A204.1 (cell line): ENCODE data around the gene SRCIN1.

Experiments
- FAIRE-seq: peaks from 2 replicates; lab custom pipeline; 2012; peaks lifted over from hg19 to GRCh38; lab: Jason Lieb, UNC

SRCIN1 gene

GRCh38 chr17:38579934-38580333 lies 25.8 kb downstream of the SRCIN1 start:
- FAIRE-seq, result no peak

- no peak for FAIRE-seq
Measured at GRCh38 chr17:38579083-38579480, 26.7 kb downstream of the SRCIN1 start.

- no peak for FAIRE-seq
Measured at GRCh38 chr17:38578229-38579082, 27.3 kb downstream of the SRCIN1 start.

DNA sequence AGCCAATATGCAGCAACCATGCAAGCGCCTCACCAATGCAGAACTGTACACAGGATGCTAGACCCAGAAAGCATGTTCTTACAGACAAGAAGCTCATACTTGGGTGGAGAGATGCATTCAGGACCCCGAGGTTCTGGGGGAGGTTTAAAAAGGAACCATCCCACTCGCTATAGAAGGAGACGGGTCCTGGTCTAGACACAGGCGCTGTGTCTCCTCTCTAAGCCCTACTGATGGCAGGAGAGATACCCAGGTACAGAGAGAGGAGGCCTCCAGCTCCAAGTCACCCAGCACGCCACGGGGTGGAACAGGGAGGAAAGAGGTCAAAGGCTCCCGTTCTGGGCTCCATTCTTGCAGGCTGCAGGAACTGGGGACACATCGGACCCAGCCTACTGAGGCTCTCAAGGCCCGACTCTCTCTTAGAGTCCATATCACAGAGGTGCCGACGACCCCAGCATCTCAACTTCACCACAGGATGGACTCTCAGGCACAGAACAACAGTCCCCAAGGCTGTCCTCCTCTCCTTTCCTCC lies 28.0 kb downstream of the SRCIN1 start:
- FAIRE-seq, result no peak

- FAIRE-seq, result no peak
Measured at GRCh38 chr17:38577244-38577643, 28.5 kb downstream of the SRCIN1 start.

- FAIRE-seq, result no peak
Measured at GRCh38 chr17:38575781-38576180, 30.0 kb downstream of the SRCIN1 start.

DNA sequence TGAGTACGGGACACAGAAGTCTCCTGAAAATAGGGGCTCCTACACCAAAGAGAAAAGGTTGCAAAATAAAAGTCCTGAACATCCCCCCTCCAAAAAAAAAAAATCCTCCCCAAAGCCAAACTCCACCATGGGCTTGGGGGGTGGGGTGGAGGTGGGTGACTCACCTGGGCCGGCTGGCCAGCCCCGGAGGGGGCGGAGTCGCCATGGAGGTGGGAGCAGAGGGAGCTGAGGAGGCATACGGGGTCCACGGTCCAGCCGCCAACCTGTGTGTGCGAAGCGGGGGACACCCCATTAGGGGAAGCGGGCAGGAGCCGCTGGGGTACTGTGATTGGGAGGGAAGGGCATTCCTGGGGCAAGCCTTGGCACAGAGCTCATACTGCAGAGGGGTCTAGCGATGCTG lies 31.0 kb downstream of the SRCIN1 start:
- FAIRE-seq, result no peak

GRCh38 chr17:38572669-38573365 lies 32.9 kb downstream of the SRCIN1 start:
- no peak for FAIRE-seq

DNA sequence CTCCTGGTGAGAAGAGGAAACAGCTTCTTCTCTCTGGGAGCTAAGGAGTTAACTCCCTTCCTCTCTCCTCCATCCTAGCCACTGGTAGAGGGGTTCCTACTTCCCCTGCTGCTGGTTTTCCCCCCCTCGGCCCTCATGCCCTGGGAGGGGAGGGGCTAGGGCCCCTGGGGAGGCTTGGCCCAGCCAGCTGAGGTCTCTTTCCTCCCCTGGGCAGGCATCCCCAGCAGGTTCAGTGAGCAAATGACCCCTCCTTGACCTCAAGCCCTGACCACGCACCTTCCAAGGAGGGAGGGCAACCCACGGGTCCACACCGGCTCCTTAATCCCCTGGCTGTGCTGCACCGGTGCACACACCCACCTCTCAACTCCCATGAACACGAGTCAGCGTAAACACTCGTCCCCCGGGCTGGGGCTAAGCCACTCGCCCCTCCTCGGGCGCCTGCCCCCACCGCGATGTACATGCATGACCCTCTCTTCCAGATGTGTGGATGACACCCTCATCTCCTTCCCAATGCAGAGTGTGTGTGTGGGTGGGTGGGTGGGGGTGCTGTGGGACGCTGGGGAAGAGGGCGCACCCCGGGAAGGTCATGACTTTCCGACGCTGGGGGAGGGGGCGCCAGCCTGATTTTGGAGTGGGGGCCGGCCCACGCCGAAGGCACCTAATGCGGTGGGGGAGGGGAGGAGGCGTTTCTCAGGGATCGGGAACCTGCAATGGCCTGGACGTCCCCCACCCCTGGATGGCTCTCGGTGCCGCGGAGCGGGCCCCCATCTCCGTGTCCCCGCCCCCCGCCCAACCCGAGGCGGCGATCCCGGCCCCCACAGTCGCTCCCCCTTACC lies 33.7 kb downstream of the SRCIN1 start:
- FAIRE-seq, result no peak

DNA sequence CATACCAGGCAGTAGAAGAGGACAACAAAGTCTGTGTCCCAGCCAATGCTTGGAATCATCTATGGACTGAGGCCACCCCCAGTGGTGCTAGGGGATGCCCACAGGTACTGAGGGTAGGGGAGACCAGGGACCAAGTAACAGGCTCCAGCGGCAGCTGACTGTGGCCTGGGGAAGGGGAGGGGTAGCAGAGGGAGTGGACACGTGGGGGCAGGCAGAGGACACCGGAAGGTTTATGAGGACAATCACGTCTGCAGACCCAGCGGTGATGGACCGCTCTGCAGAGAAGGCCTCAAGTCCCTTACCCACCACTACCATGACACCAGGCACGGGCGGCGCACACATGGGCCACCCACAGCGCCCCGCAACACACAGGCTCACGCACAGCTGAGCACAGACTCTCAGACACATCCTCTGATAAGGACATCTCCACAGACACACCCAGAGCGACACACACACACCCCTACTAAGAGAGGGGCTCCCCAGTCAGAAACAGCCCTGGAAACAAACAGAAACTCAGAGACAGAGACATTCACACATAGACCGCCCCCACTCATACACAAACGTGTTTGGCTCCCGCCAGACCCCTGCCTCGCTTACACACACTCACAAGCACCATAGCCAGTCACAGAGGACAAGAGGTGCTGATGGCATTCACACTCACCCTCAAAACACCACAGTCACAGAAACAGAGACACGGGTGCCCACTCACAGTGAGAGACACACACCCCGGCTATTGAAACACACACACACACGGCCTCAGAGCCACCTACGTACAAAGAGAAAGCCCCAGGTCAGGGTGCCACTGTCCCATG lies 35.8 kb downstream of the SRCIN1 start:
- no peak for FAIRE-seq

- FAIRE-seq, result no peak
Measured at GRCh38 chr17:38568845-38569510, 36.8 kb downstream of the SRCIN1 start.

DNA sequence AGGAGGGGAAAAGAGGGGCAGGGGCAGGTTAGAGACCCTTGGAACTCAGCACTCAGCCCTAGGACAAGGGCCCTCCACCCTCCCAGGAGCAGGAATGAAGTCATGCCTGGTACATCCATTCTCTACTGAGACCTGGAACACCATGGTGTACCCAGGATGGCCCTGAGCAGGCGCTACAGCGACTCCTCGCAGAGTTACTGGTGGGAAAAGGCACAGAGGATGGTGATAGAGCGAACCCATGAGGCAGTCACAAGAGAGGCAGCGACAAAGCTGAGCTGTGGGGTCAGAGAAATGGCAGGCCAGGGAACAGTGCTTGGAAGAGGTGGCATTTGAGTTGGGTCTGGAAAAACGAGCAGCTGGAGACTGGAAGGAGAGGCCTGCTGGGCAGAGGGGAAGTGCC lies 37.5 kb downstream of the SRCIN1 start:
- FAIRE-seq, result no peak

DNA sequence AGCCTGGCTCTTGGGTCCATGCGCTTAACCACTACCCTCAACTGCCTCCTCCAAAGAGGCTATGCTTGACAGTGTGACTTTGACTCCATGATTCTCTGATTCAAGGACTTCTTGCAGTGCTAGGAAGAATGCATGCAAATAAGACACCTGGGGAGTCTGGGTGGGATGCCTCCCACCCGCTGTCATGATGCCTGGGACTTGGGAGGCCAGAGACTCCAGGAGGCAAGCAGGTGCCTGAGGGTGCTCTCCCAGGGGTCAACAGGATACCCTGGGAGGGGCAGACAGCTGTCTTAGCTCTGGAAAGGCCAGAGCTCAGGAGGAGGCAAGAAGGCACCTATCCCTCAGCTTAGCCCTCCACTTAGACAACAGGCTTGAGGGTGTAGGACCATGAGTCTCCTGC lies 38.4 kb downstream of the SRCIN1 start:
- FAIRE-seq, result no peak

- FAIRE-seq, result no peak
Measured at GRCh38 chr17:38566666-38567031, 39.1 kb downstream of the SRCIN1 start.

DNA sequence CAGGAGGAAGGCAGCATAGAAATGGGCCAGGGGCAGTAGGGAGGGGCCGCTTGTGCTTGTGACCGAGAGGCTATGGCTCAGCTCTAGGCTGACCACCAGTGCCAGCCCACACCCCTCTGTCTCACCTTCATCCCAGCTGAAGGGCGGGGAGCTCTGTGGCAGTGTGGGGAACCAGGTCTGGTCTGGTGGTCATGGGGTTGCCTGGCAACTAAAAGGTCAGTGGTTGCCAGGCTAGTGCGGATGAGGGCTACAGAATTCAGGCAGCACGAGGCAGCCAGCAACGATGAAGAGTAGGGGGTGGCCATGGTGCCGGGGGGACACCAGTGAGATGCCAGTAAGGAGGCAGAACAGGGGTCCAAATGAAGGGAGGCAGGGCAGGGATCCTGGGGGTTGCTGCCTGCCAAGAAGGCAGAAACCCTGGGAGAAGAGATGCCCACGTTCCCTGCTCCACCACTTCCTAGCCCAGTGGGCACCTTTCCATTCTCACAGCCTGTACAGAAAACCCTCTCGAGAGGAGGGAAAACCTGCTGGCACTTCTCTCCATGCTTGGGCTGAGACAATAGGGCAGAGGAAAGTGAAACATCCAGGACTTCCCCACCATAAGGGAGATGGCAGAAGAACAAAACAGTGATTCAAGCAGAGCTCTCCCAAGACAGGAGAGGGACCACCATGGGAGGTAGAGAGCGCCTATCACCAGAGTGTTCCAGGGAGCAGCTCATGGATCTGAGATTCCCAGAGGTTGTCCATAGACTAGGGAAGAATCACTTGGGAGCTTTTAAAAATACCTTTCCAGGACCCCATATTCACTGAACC lies 39.7 kb downstream of the SRCIN1 start:
- FAIRE-seq, result no peak

GRCh38 chr17:38564869-38565268 lies 40.9 kb downstream of the SRCIN1 start:
- FAIRE-seq, result no peak

DNA sequence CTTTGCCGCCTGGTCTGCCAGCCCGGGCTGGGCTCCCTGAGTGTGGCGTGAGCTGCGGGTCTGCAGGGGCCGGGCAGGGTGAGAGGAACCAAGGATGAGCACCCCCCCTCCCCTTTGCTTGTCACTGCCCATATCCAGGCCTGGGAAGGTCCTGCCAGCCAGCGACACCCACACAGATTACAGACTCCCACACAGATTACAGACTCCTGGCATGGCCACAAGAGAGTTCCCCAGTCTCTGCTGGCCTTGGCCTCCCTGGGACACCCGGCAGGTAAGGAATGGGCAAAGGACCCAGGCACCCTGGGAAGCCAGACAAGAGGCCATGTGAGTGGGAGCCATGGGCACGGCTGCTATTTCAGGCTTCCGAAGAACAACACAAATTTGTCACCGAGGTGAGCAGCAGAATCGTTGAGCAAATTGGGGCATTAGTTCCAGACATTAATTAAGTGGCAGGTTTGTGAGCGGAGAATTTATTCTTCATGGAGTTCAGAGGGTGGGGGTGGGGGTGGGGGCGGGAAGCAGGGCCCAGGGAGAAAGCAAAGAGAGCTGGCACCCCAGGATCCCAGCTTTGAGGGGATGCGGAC lies 41.4 kb downstream of the SRCIN1 start:
- FAIRE-seq, result no peak

DNA sequence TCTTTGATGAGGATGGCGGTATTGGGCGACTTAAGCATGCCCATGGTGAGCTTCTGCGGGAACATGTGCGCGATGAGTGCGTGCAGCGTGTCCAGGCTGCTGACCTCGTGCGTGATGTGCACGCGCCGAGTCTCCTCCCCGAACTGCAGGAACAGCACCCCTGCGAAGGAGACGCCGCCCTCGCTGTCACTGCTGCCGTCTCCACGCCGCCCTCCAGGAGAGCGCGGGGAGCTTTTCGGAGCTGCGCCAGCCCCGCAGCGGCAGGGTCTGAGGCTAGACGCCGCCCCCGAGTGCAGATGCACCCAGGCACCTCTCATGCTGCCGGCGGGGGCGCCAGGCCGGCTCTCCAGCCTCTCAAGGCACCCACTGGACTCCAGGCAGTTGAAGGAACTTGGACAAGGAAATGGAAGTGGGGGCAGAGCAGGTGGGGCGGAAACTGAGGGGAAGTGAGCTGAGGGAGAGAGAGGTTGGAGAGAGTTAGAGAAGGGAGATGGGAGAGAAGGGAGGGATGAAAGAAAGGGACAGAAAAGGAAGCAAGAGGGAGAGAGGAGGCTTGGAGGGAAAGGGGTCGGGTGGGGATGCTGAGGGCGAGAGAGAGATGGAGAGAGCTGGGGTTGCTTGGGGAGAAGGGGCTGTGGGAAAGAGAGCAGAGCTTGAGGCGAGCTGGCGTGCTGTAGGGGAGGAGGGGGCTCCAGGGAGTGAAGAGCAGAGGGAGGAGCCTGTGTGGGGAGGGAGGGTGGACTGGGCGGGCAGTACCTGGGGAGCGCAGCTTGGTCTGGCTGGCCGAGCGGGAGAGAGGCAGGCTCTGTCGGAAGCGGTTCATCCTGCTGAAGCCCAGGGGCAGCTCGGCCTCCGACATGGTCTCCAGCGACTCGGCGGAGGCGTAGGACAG lies 42.1 kb downstream of the SRCIN1 start:
- no peak for FAIRE-seq

- FAIRE-seq, result no peak
Measured at GRCh38 chr17:38562903-38563302, 42.8 kb downstream of the SRCIN1 start.
